ENCODE results near the gene CTRB1.
"Not testable (repeated sequence)": the region's sequence is repeated elsewhere in the genome, so short reads cannot be mapped to it uniquely, and the experiment has no call there.

The CTRB1 gene

GRCh38 chr16:75227361-75228142, 8.8 kb downstream of the CTRB1 start:
- no peak for DNase-seq

- DNase-seq: no peak
Observed at GRCh38 chr16:75228143-75228976, 9.6 kb downstream of the CTRB1 start.

- DNase-seq: no peak
Observed at GRCh38 chr16:75229172-75230031, 10.6 kb downstream of the CTRB1 start.

GRCh38 chr16:75230471-75231110, 11.8 kb downstream of the CTRB1 start:
- no peak for DNase-seq

- DNase-seq: no peak
Observed at GRCh38 chr16:75231570-75231969, 12.8 kb downstream of the CTRB1 start.

- no peak for DNase-seq
Observed at GRCh38 chr16:75233611-75233938, 14.8 kb downstream of the CTRB1 start.

- no peak for DNase-seq
Observed at GRCh38 chr16:75234856-75235696, 16.3 kb downstream of the CTRB1 start.

GRCh38 chr16:75235721-75236193, 17.0 kb downstream of the CTRB1 start:
- DNase-seq: no peak

GRCh38 chr16:75236232-75236631, 17.4 kb downstream of the CTRB1 start:
- no peak for DNase-seq

GRCh38 chr16:75236736-75237397, 18.1 kb downstream of the CTRB1 start:
- DNase-seq: no peak

GRCh38 chr16:75237398-75238131, 18.8 kb downstream of the CTRB1 start:
- DNase-seq: no peak

GRCh38 chr16:75238132-75238852, 19.5 kb downstream of the CTRB1 start:
- peak; percentile 57 for DNase-seq

- peak; percentile 45 for DNase-seq
Observed at GRCh38 chr16:75238853-75239541, 20.2 kb downstream of the CTRB1 start.

- no peak for DNase-seq
Observed at GRCh38 chr16:75239542-75240122, 20.8 kb downstream of the CTRB1 start.

- peak; percentile 40 for DNase-seq
Observed at GRCh38 chr16:75240633-75241032, 21.8 kb downstream of the CTRB1 start.

GRCh38 chr16:75241412-75241811, 22.6 kb downstream of the CTRB1 start:
- DNase-seq: no peak

GRCh38 chr16:75241955-75242354, 23.2 kb downstream of the CTRB1 start:
- DNase-seq: no peak

GRCh38 chr16:75242436-75243078, 23.8 kb downstream of the CTRB1 start:
- DNase-seq: not testable (repeated sequence)

Measured in NCI-H1092 treated with DMSO at 0.1 percent for 48 hours (cell line).